HG03135 (cell line): ENCODE results near the gene PLCB4.

Source experiments
- ATAC-seq: cut with Tn5 transposase; IDR thresholded peaks from one replicate; pipeline ENCODE4 v1.9.1; 2021; ENCODE audit warnings: mild to moderate bottlenecking, moderate library complexity; ENCODE audit not compliant: unreplicated experiment

The PLCB4 gene

GRCh38 chr20:9508240-9508661 lies 439.4 kb downstream of the PLCB4 start:
- ATAC-seq: no peak

DNA sequence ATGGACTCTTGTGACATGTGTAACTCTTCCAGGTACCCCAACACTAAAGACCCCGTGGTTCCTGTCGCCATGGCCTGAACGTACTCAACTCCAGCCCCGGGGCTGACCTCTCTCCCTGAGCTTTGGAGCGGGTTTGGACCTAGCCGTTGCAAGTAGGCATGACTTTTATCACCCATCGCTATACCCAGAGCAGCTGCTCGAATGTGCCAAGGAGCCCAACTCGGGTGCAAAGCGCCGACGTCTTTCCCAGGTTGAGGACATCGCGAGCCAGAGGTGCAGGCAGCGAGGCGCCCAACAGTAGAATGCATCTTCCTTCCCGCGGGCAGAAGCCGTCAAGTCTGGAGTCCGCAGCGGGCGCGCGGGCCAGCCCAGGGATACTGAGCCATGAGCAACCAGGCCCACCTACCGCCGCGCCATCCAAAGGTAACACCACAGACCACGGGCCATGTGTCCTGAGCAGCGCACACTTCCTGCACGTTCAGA lies 439.9 kb downstream of the PLCB4 start:
- no peak for ATAC-seq

- ATAC-seq: no peak
Measured at GRCh38 chr20:9509246-9509645, 440.4 kb downstream of the PLCB4 start.

DNA sequence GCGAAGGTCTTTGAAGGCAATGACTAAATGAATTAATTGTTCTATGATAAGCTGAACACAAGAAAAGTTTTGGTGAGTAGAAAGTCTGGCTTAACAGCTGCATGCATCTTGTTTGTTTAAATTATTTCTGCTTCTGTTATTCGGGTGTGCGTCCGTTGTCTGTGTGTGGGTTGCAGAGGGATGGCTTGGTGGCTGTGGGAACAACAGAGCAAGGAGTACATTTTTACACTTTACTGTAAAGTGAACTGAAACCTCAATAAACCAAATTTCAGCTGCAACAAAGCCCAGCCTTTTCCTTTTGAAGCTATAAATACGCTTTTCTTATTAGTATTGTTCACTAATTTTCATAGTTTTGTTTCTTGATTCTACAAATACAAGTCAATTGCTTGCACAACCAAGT lies 442.0 kb downstream of the PLCB4 start:
- no peak for ATAC-seq

GRCh38 chr20:9514072-9514460 lies 445.2 kb downstream of the PLCB4 start:
- ATAC-seq: no peak

GRCh38 chr20:9514461-9515213 lies 445.8 kb downstream of the PLCB4 start, which contains the start of gene LAMP5:
Gene LAMP5 (plus strand): TSS chr20:9514590. CDS start chr20:9514853, 263 bp downstream.
- no peak for ATAC-seq

DNA sequence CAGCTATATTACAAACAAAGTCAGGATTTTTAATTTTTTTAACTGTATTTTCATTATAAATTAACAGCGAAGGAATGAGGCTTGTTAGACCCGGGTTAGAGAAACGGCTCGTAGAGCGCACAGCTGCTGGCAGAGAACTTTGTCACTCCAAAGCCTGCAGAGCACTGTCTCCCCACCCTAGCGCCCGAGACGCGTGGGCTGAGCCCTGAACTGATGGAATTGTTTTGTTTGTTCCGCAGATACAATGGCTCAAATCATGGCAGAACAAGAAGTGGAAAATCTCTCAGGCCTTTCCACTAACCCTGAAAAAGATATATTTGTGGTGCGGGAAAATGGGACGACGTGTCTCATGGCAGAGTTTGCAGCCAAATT lies 446.3 kb downstream of the PLCB4 start:
- ATAC-seq: no peak

DNA sequence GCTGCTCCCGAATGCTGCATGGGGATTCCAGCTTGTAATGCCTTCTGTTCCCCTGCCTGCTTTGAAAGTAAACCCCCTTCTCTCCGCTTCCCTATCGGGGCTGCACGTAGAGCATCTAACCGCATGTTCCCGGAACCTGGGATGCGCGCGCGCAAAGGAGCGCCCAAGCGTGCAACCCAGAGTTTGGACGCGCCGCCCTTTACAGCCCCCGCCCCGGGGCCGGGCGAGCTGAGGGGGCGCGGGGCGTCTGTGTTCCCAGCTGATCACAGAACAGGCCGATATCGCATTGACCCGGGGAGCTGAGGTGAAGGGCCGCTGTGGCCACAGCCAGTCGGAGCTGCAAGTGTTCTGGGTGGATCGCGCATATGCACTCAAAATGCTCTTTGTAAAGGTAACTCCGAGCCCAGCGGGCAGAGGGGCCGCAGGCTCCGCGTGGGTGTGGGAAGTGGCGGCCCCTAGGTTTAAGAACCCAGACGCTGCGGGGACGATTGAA lies 446.9 kb downstream of the PLCB4 start:
- no peak for ATAC-seq

DNA sequence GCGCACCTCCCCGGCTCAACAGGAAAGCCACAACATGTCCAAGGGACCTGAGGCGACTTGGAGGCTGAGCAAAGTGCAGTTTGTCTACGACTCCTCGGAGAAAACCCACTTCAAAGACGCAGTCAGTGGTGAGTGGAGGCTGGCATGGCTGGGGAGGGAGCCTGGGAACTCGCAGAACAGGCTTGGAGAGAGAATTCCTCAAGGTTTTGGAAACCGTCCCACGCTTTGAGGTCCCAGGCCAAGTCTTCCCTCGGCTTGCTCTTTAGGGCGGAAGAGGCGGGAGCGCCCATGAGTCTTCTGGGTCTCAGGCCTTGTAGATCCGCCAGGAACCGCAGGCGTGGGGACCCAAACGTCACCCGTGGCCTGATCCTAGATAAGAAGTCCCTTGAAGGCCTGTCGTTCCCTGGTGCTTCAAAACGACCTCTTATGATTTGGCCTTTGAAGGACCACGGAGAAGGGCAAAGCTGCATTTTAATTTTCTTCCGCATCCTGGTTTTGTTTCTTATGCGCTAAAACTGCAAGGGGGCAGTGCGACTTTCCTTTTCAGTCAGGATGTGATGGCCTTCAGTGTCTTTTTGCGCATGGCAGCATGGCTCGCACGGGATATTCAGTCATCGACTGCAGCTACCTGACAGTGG lies 447.5 kb downstream of the PLCB4 start:
- ATAC-seq: no peak

- ATAC-seq: no peak
Measured at GRCh38 chr20:9517297-9518162, 448.6 kb downstream of the PLCB4 start.

DNA sequence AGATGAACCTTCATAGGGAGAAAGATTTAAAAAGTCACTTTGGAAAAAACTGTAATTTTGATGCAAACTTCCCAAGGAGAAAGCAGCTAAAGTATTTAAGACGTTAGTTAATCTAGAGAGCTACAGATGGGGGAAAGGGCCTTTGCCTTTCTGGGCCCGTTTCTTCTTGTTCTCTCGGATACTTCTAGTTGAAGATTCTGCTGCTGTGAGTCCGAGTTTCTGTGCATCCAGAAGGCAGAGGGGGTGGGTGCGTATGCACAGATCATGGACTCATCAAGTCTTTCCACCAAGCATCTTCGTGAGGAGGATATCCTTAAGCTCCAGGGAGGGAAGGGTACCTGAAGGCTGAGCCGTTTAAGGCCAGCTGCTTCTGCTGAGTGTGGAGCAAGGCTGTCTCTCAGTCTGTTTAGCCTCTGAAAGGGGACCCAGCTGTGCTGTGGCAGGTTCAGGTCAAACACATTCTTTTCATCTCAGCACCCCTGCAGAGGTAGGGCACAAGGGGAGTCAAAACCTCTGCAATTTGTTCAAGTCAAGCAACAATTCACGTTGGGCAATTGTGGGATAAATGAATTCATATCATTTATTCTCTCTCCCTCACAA lies 449.8 kb downstream of the PLCB4 start:
- no peak for ATAC-seq

- ATAC-seq: no peak
Measured at GRCh38 chr20:9520086-9520485, 451.2 kb downstream of the PLCB4 start.

GRCh38 chr20:9523636-9524035 lies 454.7 kb downstream of the PLCB4 start:
- no peak for ATAC-seq
